Fibroblast of the aortic adventitia (primary cell): ENCODE data around the gene GRM8. TPM values are rescaled to one million over a fixed set of nuclear protein-coding genes. Genes with fewer than 3 reads are reported as not detected.

Source experiments
- DNase-seq: peaks from one replicate; pipeline ENCODE4 v3.0.0-alpha.2; 2010; ENCODE audit warnings: low read depth
- H3K4me3 ChIP-seq: 2 replicates; pipeline ENCODE4 v1.5.1; 2011; ENCODE audit warnings: low read depth, mild to moderate bottlenecking, control low read depth, low read length, moderate library complexity
- small RNA-seq: library from RNA; depleted of rRNA; stranded (forward); fragments of <200 nt; gene quantifications from one replicate; pipeline ENCODE3, GENCODE V24; 2012
- total RNA-seq: library from RNA; depleted of rRNA; stranded (reverse); fragments of >200 nt; gene quantifications from 2 replicates; pipeline ENCODE4 v1.2.3, GENCODE V29; 2012; ENCODE audit warnings: low replicate concordance
- TF ChIP-seq, protein P1 (sequence below): IDR thresholded peaks from 2 replicates; pipeline ENCODE4 v1.5.1; 2011; ENCODE audit warnings: mild to moderate bottlenecking, low read length, control low read depth, inconsistent platforms; ENCODE audit not compliant: insufficient read depth

Gene GRM8
- total RNA-seq, 1 donor = 0.36 TPM

DNA sequence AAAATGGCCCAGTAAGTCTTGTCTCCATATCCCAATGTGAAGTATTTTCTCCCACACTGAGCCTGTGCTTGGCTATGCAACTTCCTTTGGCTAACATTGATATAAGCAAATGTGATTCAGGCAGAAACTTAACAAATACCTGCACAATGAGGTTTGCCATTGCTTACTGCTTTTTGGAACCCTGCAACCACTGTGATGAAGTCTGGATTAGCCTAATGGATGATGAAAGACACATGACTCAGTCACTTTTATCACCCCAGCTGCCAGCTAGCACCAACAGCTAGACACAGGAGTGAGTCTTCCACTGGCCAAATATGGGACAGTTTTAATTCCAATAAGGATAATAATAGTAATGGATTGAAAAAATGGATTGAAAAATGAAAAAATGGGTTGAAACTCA, 854.5 kb downstream of the GRM8 start:
- no peak for DNase-seq
- TF ChIP-seq, protein P1, sequence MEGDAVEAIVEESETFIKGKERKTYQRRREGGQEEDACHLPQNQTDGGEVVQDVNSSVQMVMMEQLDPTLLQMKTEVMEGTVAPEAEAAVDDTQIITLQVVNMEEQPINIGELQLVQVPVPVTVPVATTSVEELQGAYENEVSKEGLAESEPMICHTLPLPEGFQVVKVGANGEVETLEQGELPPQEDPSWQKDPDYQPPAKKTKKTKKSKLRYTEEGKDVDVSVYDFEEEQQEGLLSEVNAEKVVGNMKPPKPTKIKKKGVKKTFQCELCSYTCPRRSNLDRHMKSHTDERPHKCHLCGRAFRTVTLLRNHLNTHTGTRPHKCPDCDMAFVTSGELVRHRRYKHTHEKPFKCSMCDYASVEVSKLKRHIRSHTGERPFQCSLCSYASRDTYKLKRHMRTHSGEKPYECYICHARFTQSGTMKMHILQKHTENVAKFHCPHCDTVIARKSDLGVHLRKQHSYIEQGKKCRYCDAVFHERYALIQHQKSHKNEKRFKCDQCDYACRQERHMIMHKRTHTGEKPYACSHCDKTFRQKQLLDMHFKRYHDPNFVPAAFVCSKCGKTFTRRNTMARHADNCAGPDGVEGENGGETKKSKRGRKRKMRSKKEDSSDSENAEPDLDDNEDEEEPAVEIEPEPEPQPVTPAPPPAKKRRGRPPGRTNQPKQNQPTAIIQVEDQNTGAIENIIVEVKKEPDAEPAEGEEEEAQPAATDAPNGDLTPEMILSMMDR = no peak
- no peak overlapping the region for H3K4me3 ChIP-seq

GRCh38 chr7:126394406-126394805, 858.3 kb downstream of the GRM8 start:
- no peak overlapping the region for H3K4me3 ChIP-seq
- peak; percentile 2 for DNase-seq
- TF ChIP-seq, protein P1 = no peak

Small RNA genes lying within 50 kb of the gene (small RNA-seq; reads per million reads assigned to genes)
- 0.64 reads per million, percentile 6 among the genes with 10 or more reads in this experiment for gene MIR592

Other genes with a start within 250 kb of the GRM8 start
- gene ZNF800, start 139.8 kb upstream of the GRM8 start, total RNA-seq = 15.5 and 37.5 TPM in 2 replicates